IMR-90 (cell line): ENCODE results near the gene LGALS9. TPM values are rescaled to one million over a fixed set of nuclear protein-coding genes. Genes with fewer than 3 reads are reported as not detected.

Source experiments
- ATAC-seq: fragments of 200-7000 bp; cut with Tn5 transposase; 2 replicates; pipeline ENCODE4 v1.9.1; 2020; ENCODE audit warnings: low read depth, mild to moderate bottlenecking, moderate library complexity
- BruUV-seq: library from RNA; stranded (reverse); fragments of 400-500 nt; replicated peaks from 2 replicates; lab custom pipeline; 2021; lab: Mats Ljungman, UMichigan
- CTCF ChIA-PET: fragments of 300-600 bp; formaldehyde crosslinking; extraction: SDS; loops from one replicate; lab custom pipeline; 2021; ENCODE audit warnings: antibody characterized with exemption; lab: Yijun Ruan, JAX
- POLR2A ChIA-PET: fragments of 300-600 bp; sonication (Branson Sonifier 250); formaldehyde crosslinking; loops from one replicate; lab custom pipeline; 2022; ENCODE audit warnings: antibody characterized with exemption; ENCODE audit not compliant: unreplicated experiment; lab: Charles Lee
- DNase-seq: peaks from one replicate; pipeline ENCODE4 v3.0.0; 2013
- H2AFZ ChIP-seq: replicated peaks from 2 replicates; pipeline ENCODE3; 2013; ENCODE audit warnings: low read length, mild to moderate bottlenecking; ENCODE audit not compliant: poor library complexity
- H2AK5ac ChIP-seq: 2 replicates; pipeline ENCODE4 v1.6.1; 2013; ENCODE audit warnings: low read depth, low read length, inconsistent platforms
- H2AK9ac ChIP-seq: replicated peaks from 2 replicates; pipeline ENCODE3; 2013; ENCODE audit warnings: mild to moderate bottlenecking, low read depth, low read length, moderate library complexity; ENCODE audit not compliant: poor library complexity
- H2BK120ac ChIP-seq: 2 replicates; pipeline ENCODE4 v1.6.1; 2013; ENCODE audit warnings: low read depth, low read length, inconsistent platforms
- H2BK15ac ChIP-seq: 3 replicates; pipeline ENCODE4 v1.6.1; 2013; ENCODE audit warnings: low read depth, low read length, inconsistent platforms
- H2BK20ac ChIP-seq: 2 replicates; pipeline ENCODE4 v1.6.1; 2013; ENCODE audit warnings: low read depth, mild to moderate bottlenecking, inconsistent platforms, low read length, moderate library complexity
- H2BK5ac ChIP-seq: 2 replicates; pipeline ENCODE4 v1.6.1; 2013; ENCODE audit warnings: mild to moderate bottlenecking, low read depth, low read length, inconsistent platforms; ENCODE audit not compliant: poor library complexity, severe bottlenecking
- H3K14ac ChIP-seq: replicated peaks from 2 replicates; pipeline ENCODE4 v1.6.1; 2013; ENCODE audit warnings: low read depth, low read length, inconsistent platforms
- H3K18ac ChIP-seq: 2 replicates; pipeline ENCODE4 v1.6.1; 2013; ENCODE audit warnings: low read depth, low read length, control low read depth
- H3K23ac ChIP-seq: 2 replicates; pipeline ENCODE4 v1.6.1; 2013; ENCODE audit warnings: low read depth, low read length, inconsistent platforms
- H3K27ac ChIP-seq: 2 replicates; pipeline ENCODE4 v1.5.1; 2013; ENCODE audit warnings: mild to moderate bottlenecking, control low read depth, low read length; ENCODE audit not compliant: insufficient read depth
- H3K27me3 ChIP-seq: 2 replicates; pipeline ENCODE4 v1.6.1; 2013; ENCODE audit warnings: low read length; ENCODE audit not compliant: control insufficient read depth, insufficient read depth
- H3K36me3 ChIP-seq: 2 replicates; pipeline ENCODE4 v1.6.1; 2013; ENCODE audit warnings: low read length, mixed read lengths; ENCODE audit not compliant: control insufficient read depth, insufficient read depth
- H3K4ac ChIP-seq: 2 replicates; pipeline ENCODE4 v1.6.1; 2013; ENCODE audit warnings: low read depth, low read length, inconsistent platforms
- H3K4me1 ChIP-seq: 2 replicates; pipeline ENCODE4 v1.6.1; 2013; ENCODE audit warnings: low read length, mixed read lengths; ENCODE audit not compliant: control insufficient read depth, insufficient read depth
- H3K4me2 ChIP-seq: 2 replicates; pipeline ENCODE4 v1.6.1; 2013; ENCODE audit warnings: low read depth, mild to moderate bottlenecking, control low read depth, low read length, moderate library complexity
- H3K4me3 ChIP-seq: 2 replicates; pipeline ENCODE4 v1.5.1; 2013; ENCODE audit warnings: low read depth, mild to moderate bottlenecking, control low read depth, low read length, moderate library complexity; ENCODE audit not compliant: insufficient read depth
- H3K56ac ChIP-seq: 2 replicates; pipeline ENCODE4 v1.6.1; 2013; ENCODE audit warnings: low read length, inconsistent platforms; ENCODE audit not compliant: insufficient read depth; ENCODE audit errors: extremely low read depth
- H3K79me1 ChIP-seq, 2 experiments: 2 replicates each; pipeline ENCODE4 v1.6.1; 2013; ENCODE audit warnings: low read length in 2 of 2, inconsistent platforms in 1 of 2, low read depth in 1 of 2
- H3K9ac ChIP-seq: 2 replicates; pipeline ENCODE4 v1.6.1; 2013; ENCODE audit warnings: low read depth, low read length, control low read depth
- H3K9me1 ChIP-seq: 2 replicates; pipeline ENCODE4 v1.6.1; 2013; ENCODE audit warnings: low read length, inconsistent platforms; ENCODE audit not compliant: insufficient read depth
- H3K9me3 ChIP-seq: 2 replicates; pipeline ENCODE4 v1.6.1; 2013; ENCODE audit warnings: low read length; ENCODE audit not compliant: control insufficient read depth, insufficient read depth
- H4K20me1 ChIP-seq: 2 replicates; pipeline ENCODE4 v1.6.1; 2013; ENCODE audit warnings: low read length, inconsistent platforms; ENCODE audit not compliant: insufficient read depth
- H4K5ac ChIP-seq: 2 replicates; pipeline ENCODE4 v1.6.1; 2013; ENCODE audit warnings: mild to moderate bottlenecking, low read depth, low read length, control low read depth
- H4K8ac ChIP-seq, 2 experiments: 2 replicates each; pipeline ENCODE4 v1.6.1; 2013; ENCODE audit warnings: low read depth in 2 of 2, low read length in 2 of 2, control low read depth in 1 of 2, inconsistent platforms in 1 of 2
- H4K91ac ChIP-seq: 2 replicates; pipeline ENCODE4 v1.6.1; 2013; ENCODE audit warnings: low read depth, low read length, inconsistent platforms; ENCODE audit not compliant: insufficient read depth
- BHLHE40 ChIP-seq: fragments of 150-350 bp; IDR thresholded peaks from 2 replicates; pipeline ENCODE4 v1.6.1; 2016; ENCODE audit warnings: mild to moderate bottlenecking, low read depth, low read length
- CHD1 ChIP-seq: IDR thresholded peaks from 2 replicates; pipeline ENCODE4 v1.6.1; 2012; ENCODE audit warnings: low read depth, low read length, improper control_type of control experiment
- CTCF ChIP-seq: conservative IDR thresholded peaks from 2 replicates; pipeline ENCODE4 v1.5.1; 2012; ENCODE audit warnings: mild to moderate bottlenecking, low read depth, low read length, improper control_type of control experiment
- FOS ChIP-seq: fragments of 150-350 bp; IDR thresholded peaks from 2 replicates; pipeline ENCODE4 v1.6.1; 2016; ENCODE audit warnings: low read depth, low read length
- MAFK ChIP-seq: IDR thresholded peaks from 2 replicates; pipeline ENCODE4 v1.6.1; 2012; ENCODE audit warnings: low read depth, low read length, improper control_type of control experiment
- MAZ ChIP-seq: IDR thresholded peaks from 2 replicates; pipeline ENCODE4 v1.6.1; 2012; ENCODE audit warnings: low read depth, mild to moderate bottlenecking, low read length, improper control_type of control experiment, moderate library complexity, borderline replicate concordance
- MXI1 ChIP-seq: IDR thresholded peaks from 2 replicates; pipeline ENCODE4 v1.6.1; 2012; ENCODE audit warnings: low read depth, mild to moderate bottlenecking, low read length, moderate library complexity, borderline replicate concordance
- NFE2L2 ChIP-seq: fragments of 150-350 bp; IDR thresholded peaks from 2 replicates; pipeline ENCODE4 v1.6.1; 2016; ENCODE audit warnings: low read depth, mild to moderate bottlenecking, low read length
- POLR2A ChIP-seq: IDR thresholded peaks from 2 replicates; pipeline ENCODE4 v1.6.1; 2012; ENCODE audit warnings: mild to moderate bottlenecking, low read depth, low read length
- RAD21 ChIP-seq: IDR thresholded peaks from 2 replicates; pipeline ENCODE4 v1.6.1; 2012; ENCODE audit warnings: low read length, improper control_type of control experiment
- RCOR1 ChIP-seq: IDR thresholded peaks from 2 replicates; pipeline ENCODE4 v1.6.1; 2012; ENCODE audit warnings: mild to moderate bottlenecking, low read length, improper control_type of control experiment; ENCODE audit not compliant: insufficient replicate concordance
- RFX5 ChIP-seq: IDR thresholded peaks from 2 replicates; pipeline ENCODE4 v1.8.0; 2012; ENCODE audit warnings: low read depth, mild to moderate bottlenecking, low read length, moderate library complexity
- SMC3 ChIP-seq: fragments of 150-350 bp; IDR thresholded peaks from 2 replicates; pipeline ENCODE4 v1.6.1; 2016; ENCODE audit warnings: low read depth, mild to moderate bottlenecking, antibody characterized with exemption, low read length, moderate library complexity
- WGBS, 2 experiments: methylation state at CpG; one replicate each; pipeline versions ENCODE4 v1.1.5 to v1.1.7; 2013; ENCODE audit warnings: missing lambda C conversion rate in 2 of 2; ENCODE audit not compliant: insufficient read length in 1 of 2; ENCODE audit errors: extremely low coverage in 2 of 2; 5-methylcytosine and 5-hydroxymethylcytosine counted together
- dilution Hi-C: fragments of 300-500 bp; cut with HindIII; formaldehyde crosslinking; loops from one replicate; pipeline ENCODE4 v1.14.3; 2018; ENCODE audit warnings: low sequenced_read_pairs; ENCODE audit not compliant: unreplicated experiment
- in situ Hi-C: fragments of 300-500 bp; cut with MboI; formaldehyde crosslinking; loops from 3 replicates; pipeline ENCODE4 v1.14.3; 2019; ENCODE audit warnings: low sequenced_read_pairs, inconsistent platforms, mixed read lengths
- intact Hi-C: fragments of 100-400 bp; cut with micrococcal nuclease; formaldehyde crosslinking; loops from 2 replicates; pipeline ENCODE4 v1.10.0; 2022
- polyA plus RNA-seq, 3 experiments: library from polyadenylated mRNA; depleted of rRNA; stranded (reverse); fragments of >200 nt; gene quantifications; 2 replicates each; pipeline ENCODE4 v1.2.3, GENCODE V29; 2012; ENCODE audit warnings: low replicate concordance in 1 of 3
- total RNA-seq: library from RNA; depleted of rRNA; stranded (reverse); fragments of >200 nt; gene quantifications from 2 replicates; pipeline ENCODE4 v1.2.3, GENCODE V29; 2012
- TF ChIP-seq, protein P1 (sequence below): fragments of 150-350 bp; IDR thresholded peaks from 2 replicates; pipeline ENCODE4 v1.6.1; 2016; ENCODE audit warnings: low read depth, mild to moderate bottlenecking, low read length, moderate library complexity, borderline replicate concordance
- TF ChIP-seq, protein P2 (sequence below): fragments of 150-350 bp; IDR thresholded peaks from 2 replicates; pipeline ENCODE4 v1.6.1; 2017; ENCODE audit warnings: mild to moderate bottlenecking, antibody characterized with exemption, low read length, low read depth

LGALS9 gene
- total and polyA plus RNA-seq, 2 of the 4 experiments (the other 2 are of a cell fraction): 0.54 to 2.5 TPM

DNA sequence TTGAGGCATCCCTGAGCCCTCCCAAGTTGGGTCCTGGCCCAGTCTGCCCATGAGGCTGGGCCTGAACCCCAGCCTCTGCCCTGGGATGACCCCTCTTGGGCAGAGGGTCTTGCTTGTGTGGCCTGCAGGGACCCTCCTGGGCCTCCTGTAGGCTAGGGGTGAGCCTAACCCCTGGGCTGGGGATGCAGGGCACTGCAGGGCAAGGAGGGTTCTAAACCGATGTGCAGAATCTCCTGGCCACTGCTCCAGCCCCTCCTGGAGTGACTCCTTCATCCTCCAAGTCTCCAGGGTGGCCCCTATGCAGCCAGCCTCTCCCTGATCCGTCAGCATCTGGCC is 37.5 kb downstream of the LGALS9 start:
- Histone ChIP-seq H3K4me1 (no peaks in the 10 kb centered on the region), H3K79me1 (no peaks in the 10 kb centered on the region), H2AK5ac (no peak overlapping the region), H3K4me3 (no peak overlapping the region), H3K4ac (no peak overlapping the region), H4K20me1 (no peaks in the 10 kb centered on the region), H3K9ac (no peak overlapping the region), H4K5ac (no peak overlapping the region), H4K91ac (no peak overlapping the region), H4K8ac (no peak overlapping the region), H3K4me2 (no peak overlapping the region), H2BK120ac (no peak overlapping the region), H3K27me3 (peaks cover 11% of the 10 kb centered on the region), H3K9me1 (no peaks in the 10 kb centered on the region), H2AFZ (no peak overlapping the region), H3K27ac (no peak overlapping the region), H2BK5ac (no peak overlapping the region), H3K23ac (no peak overlapping the region), H2AK9ac (no peak overlapping the region), H2BK15ac (no peak overlapping the region), H3K14ac (no peak overlapping the region), H3K18ac (no peak overlapping the region), H3K36me3 (no peaks in the 10 kb centered on the region), H3K56ac (no peak overlapping the region), H3K9me3 (no peaks in the 10 kb centered on the region), H2BK20ac (no peak overlapping the region)
- TF ChIP-seq, protein P1, sequence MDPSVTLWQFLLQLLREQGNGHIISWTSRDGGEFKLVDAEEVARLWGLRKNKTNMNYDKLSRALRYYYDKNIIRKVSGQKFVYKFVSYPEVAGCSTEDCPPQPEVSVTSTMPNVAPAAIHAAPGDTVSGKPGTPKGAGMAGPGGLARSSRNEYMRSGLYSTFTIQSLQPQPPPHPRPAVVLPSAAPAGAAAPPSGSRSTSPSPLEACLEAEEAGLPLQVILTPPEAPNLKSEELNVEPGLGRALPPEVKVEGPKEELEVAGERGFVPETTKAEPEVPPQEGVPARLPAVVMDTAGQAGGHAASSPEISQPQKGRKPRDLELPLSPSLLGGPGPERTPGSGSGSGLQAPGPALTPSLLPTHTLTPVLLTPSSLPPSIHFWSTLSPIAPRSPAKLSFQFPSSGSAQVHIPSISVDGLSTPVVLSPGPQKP: no peak
- TF ChIP-seq CTCF: no peak
- no peak for TF ChIP-seq BHLHE40
- TF ChIP-seq NFE2L2: no peak
- TF ChIP-seq RAD21: no peak
- no peak for TF ChIP-seq POLR2A
- no peak for TF ChIP-seq MXI1
- no peak for TF ChIP-seq MAFK
- TF ChIP-seq MAZ: no peak
- TF ChIP-seq, protein P2, sequence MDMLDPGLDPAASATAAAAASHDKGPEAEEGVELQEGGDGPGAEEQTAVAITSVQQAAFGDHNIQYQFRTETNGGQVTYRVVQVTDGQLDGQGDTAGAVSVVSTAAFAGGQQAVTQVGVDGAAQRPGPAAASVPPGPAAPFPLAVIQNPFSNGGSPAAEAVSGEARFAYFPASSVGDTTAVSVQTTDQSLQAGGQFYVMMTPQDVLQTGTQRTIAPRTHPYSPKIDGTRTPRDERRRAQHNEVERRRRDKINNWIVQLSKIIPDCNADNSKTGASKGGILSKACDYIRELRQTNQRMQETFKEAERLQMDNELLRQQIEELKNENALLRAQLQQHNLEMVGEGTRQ: no peak
- TF ChIP-seq RFX5: no peak
- no peak for TF ChIP-seq RCOR1
- TF ChIP-seq SMC3: no peak
- TF ChIP-seq CHD1: no peak
- no peak for TF ChIP-seq FOS
- ChIA-PET POLR2A (no interaction called here), CTCF (no interaction called here)
- ATAC-seq (no peak), DNase-seq (no peak)
- WGBS, 2 experiments: no CpG with 5 or more reads among the region's 2 CpGs
- intact Hi-C loops: no loop called here
- no TSS peak for BruUV-seq
- dilution Hi-C loops: no loop called here
- in situ Hi-C loops: no loop called here
